ENCODE data around the gene PIGU.

The PIGU gene

DNA sequence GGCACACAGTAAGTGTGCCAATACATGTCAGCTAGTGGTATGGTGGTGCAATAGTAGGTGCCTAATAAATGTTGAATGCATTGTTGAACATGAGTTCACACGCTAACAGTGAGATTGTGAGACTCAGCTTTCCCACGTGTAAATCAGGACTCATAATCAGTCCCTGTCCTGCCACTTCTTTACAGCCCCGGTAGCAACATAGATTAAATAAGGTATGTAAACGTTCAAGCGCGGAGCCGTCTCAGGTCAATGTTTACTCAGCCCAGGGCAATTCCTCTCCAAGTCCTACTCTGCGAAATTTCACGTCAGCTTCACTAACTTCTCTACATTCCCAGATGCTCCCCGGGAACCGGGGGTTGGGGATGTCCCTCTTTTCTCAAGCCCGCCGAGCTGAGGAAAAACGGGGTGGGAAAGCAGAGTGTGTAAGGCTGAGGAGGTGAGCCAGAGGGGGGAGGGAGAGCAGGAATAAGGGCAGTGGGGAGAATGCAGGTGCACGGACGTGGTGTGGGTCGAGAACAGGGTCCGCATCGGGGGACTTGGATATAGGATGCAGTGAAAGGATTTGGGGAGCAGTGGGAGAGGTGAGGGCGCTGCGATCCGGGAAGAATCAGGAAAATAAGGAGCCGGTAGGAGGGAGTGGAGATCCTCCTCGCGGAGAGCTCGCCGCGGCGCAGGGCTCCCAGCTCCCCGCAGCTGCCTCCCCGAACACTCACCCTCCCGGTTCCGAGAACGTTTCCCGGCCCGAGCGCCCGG is 26.7 kb upstream of the PIGU start:
- DNase-seq, result no peak
- TF ChIP-seq, protein P1, sequence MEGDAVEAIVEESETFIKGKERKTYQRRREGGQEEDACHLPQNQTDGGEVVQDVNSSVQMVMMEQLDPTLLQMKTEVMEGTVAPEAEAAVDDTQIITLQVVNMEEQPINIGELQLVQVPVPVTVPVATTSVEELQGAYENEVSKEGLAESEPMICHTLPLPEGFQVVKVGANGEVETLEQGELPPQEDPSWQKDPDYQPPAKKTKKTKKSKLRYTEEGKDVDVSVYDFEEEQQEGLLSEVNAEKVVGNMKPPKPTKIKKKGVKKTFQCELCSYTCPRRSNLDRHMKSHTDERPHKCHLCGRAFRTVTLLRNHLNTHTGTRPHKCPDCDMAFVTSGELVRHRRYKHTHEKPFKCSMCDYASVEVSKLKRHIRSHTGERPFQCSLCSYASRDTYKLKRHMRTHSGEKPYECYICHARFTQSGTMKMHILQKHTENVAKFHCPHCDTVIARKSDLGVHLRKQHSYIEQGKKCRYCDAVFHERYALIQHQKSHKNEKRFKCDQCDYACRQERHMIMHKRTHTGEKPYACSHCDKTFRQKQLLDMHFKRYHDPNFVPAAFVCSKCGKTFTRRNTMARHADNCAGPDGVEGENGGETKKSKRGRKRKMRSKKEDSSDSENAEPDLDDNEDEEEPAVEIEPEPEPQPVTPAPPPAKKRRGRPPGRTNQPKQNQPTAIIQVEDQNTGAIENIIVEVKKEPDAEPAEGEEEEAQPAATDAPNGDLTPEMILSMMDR (IDR thresholded peaks at IDR 0.05; ENCODE audit: low read depth, low read length), result no peak

DNA sequence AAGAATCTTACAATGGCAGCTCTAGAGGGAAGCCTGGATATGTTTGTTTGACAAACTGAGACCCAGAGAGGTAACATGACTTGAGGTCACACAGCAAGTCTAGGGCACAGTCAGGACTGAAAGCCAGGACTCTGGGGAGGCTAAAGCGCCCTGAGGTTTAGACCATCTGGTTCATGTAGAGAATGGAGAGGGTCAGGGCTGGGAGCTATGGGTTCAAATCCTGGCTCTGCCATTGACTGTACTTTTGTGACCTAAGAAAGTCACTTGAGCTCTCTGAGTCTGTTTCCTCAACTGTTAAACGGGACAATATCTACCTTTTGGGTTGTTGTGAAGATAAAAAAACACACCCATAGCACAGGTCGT is 26.1 kb upstream of the PIGU start:
- DNase-seq, result no peak
- peak overlapping the region; percentile 64 for H3K4me3 ChIP-seq (ENCODE audit: low read depth, low read length)

More for the DNA sequence above, 26.7 kb upstream of the PIGU start:
- no peaks in the 10 kb centered on the region for H3K36me3 ChIP-seq
- no peaks in the 10 kb centered on the region for H3K27me3 ChIP-seq
- no peaks in the 10 kb centered on the region for H3K9me3 ChIP-seq
- H3K4me3 ChIP-seq (ENCODE audit: low read depth, low read length), result peak overlapping the region; percentile 64
- peaks cover 6% of the 10 kb centered on the region; the same call in 1 of the 2 replicates for H3K4me1 ChIP-seq

DNA sequence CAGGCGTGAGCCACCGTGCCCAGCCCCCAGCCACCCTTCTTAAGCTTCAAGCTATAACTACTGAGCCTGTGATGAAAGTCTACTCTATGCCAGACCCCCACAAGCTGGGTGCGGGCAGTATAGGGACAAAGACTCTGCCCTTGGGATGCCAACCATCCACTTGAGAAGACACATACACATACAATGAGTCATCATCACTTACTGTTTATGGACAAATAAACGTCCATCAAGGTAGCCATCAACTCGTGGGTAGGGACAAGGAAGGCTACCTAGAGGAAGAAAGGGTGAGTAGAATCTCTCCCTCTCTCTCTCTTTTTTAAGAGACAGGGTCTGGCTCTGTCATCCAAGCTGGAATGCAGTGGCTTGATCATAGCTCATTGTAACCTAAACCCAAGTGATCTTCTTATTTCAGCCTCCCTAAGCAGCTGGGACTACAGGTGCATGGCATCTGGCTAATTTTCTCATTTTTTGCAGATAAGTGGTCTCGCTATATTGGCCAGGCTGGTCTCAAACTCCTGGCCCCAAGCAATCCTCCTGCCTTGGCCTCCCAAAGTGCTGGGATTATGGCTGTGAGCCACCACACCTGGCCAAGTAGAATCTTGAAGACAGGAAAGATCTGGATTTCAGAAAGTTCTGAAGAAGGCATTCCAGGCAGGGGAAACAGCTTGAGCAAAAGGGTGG is 24.7 kb upstream of the PIGU start:
- DNase-seq, result no peak
- no peaks in the 10 kb centered on the region for H3K36me3 ChIP-seq

More for the DNA sequence above, 26.1 kb upstream of the PIGU start:
- Histone ChIP-seq H3K36me3 (no peaks in the 10 kb centered on the region), H3K9me3 (no peaks in the 10 kb centered on the region), H3K4me1 (peaks cover 6% of the 10 kb centered on the region; the same call in 1 of the 2 replicates), H3K27me3 (no peaks in the 10 kb centered on the region)
- TF ChIP-seq, protein P1 (IDR thresholded peaks at IDR 0.05; ENCODE audit: low read depth, low read length), result no peak

DNA sequence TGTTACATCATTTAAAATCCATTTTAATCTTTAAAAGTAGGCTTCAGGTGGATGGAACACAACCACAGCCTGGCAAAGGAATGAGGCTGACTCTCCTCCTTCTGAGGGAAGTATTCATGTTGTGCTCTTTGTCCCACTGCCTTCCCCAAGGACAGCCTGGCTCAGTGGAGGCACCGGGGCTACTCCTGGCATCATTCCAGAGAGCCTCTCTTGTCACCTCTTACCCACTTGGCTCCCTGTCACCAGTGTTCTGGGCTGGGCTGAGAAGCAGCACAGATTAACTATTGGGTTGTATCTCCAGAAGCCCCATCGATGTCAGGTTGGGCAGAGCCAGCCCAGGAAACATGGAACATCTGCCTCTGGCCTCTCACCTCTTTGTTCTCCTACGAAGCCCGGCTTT is 16.5 kb upstream of the PIGU start:
- DNase-seq, result no peak
- no peak overlapping the region for H3K4me3 ChIP-seq (ENCODE audit: low read depth, low read length)
- H3K36me3 ChIP-seq, result no peaks in the 10 kb centered on the region
- no peaks in the 10 kb centered on the region for H3K4me1 ChIP-seq
- H3K9me3 ChIP-seq, result no peaks in the 10 kb centered on the region
- H3K27me3 ChIP-seq, result no peaks in the 10 kb centered on the region
- TF ChIP-seq, protein P1 (IDR thresholded peaks at IDR 0.05; ENCODE audit: low read depth, low read length), result no peak

More for the DNA sequence above, 24.7 kb upstream of the PIGU start:
- H3K4me3 ChIP-seq (ENCODE audit: low read depth, low read length), result no peak overlapping the region
- H3K27me3 ChIP-seq, result no peaks in the 10 kb centered on the region
- H3K9me3 ChIP-seq, result no peaks in the 10 kb centered on the region
- TF ChIP-seq, protein P1 (IDR thresholded peaks at IDR 0.05; ENCODE audit: low read depth, low read length), result no peak
- peaks cover 6% of the 10 kb centered on the region; the same call in 1 of the 2 replicates for H3K4me1 ChIP-seq

DNA sequence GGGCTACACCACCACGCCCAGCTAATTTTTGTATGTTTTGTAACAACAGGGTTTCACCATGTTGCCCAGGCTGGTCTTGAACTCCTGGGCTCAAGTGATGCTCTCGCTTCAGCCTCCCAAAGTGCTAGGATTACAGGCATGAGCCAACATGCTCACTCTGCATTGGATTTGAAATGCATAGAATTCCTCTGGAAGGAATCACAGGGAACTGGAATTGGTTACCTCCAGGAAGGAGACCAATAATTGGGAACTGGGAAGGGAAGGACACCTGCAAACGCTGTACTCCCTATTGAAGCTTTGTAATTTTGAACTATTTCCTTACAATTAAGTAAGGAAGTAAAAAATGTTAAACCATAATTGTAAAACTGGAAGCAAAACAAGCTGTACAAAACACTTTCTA is 14.9 kb upstream of the PIGU start:
- Histone ChIP-seq H3K27me3 (no peaks in the 10 kb centered on the region), H3K4me3 (ENCODE audit: low read depth, low read length) (no peak overlapping the region), H3K36me3 (no peaks in the 10 kb centered on the region), H3K4me1 (no peaks in the 10 kb centered on the region), H3K9me3 (no peaks in the 10 kb centered on the region)
- no peak for DNase-seq
- TF ChIP-seq, protein P1 (IDR thresholded peaks at IDR 0.05; ENCODE audit: low read depth, low read length), result no peak

DNA sequence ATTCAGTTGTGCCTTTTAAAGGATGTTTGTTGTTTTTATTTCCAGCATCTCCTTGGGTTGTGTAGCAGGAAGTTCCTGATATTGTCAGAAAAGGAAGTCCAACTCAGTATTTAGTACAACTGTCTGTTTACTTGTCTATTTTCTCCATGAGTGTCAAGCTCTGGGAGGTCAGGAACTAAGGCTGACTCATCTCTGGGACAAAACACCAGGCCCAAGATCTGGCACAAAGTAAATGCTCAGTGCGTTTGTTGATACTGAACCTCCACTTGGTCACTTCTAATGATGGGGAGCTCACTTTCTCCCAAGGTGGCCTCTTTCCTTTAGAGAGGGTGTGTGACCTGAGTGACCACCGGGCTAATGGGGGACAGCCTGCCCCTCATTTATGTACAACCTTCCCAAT is 12.6 kb upstream of the PIGU start:
- DNase-seq, result no peak
- no peaks in the 10 kb centered on the region for H3K36me3 ChIP-seq
- no peak overlapping the region for H3K4me3 ChIP-seq (ENCODE audit: low read depth, low read length)
- TF ChIP-seq, protein P1 (IDR thresholded peaks at IDR 0.05; ENCODE audit: low read depth, low read length), result no peak
- no peaks in the 10 kb centered on the region for H3K9me3 ChIP-seq
- no peaks in the 10 kb centered on the region for H3K27me3 ChIP-seq
- no peaks in the 10 kb centered on the region for H3K4me1 ChIP-seq

Measured in BE2C (cell line).